ENCODE measurements around the gene CACNA1G. TPM values are rescaled to one million over a fixed set of nuclear protein-coding genes. Genes with fewer than 3 reads are reported as not detected.

CACNA1G gene
- total RNA-seq, 3 donors from 2014 or later = 0.32 to 2.6 (median 2.3) TPM

- Histone ChIP-seq H3K9me3 (no peaks in the 10 kb centered on the region), H3K27ac (peak overlapping the region in 1 of 2 donors; percentile 48), H3K4me3 (peak overlapping the region in 1 of 3 donors; percentile 76), H3K27me3 (peaks cover 3 to 28% of the 10 kb centered on the region in 2 donors), H3K36me3 (no peaks in the 10 kb centered on the region), H3K4me1 (peaks cover 0 to 9% of the 10 kb centered on the region in 2 donors)
- DNase-seq (ENCODE audit: low spot score in 2 of 2) = no peak
- intact Hi-C loops (cut with DNase I; ENCODE audit: low total_unique reads) = no loop called here
- TF ChIP-seq, protein P1, sequence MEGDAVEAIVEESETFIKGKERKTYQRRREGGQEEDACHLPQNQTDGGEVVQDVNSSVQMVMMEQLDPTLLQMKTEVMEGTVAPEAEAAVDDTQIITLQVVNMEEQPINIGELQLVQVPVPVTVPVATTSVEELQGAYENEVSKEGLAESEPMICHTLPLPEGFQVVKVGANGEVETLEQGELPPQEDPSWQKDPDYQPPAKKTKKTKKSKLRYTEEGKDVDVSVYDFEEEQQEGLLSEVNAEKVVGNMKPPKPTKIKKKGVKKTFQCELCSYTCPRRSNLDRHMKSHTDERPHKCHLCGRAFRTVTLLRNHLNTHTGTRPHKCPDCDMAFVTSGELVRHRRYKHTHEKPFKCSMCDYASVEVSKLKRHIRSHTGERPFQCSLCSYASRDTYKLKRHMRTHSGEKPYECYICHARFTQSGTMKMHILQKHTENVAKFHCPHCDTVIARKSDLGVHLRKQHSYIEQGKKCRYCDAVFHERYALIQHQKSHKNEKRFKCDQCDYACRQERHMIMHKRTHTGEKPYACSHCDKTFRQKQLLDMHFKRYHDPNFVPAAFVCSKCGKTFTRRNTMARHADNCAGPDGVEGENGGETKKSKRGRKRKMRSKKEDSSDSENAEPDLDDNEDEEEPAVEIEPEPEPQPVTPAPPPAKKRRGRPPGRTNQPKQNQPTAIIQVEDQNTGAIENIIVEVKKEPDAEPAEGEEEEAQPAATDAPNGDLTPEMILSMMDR (IDR thresholded peaks at IDR 0.05) = no peak
- TF ChIP-seq POLR2AphosphoS5 (IDR thresholded peaks at IDR 0.05) (no peak), POLR2A (IDR thresholded peaks at IDR 0.05) (no peak)
These were observed 2.0 kb upstream of the CACNA1G start for GRCh38 chr17:50558581-50558940.

- DNase-seq (ENCODE audit: low spot score in 2 of 2) = no peak
- Histone ChIP-seq H3K36me3 (no peaks in the 10 kb centered on the region), H3K9me3 (no peaks in the 10 kb centered on the region), H3K27me3 (peaks cover 3 to 28% of the 10 kb centered on the region in 2 donors), H3K4me1 (peaks cover 0 to 9% of the 10 kb centered on the region in 2 donors), H3K4me3 (peak overlapping the region; percentile 12 to 76 (median 68)), H3K27ac (peak overlapping the region in 1 of 2 donors; percentile 48)
- intact Hi-C loops (cut with DNase I; ENCODE audit: low total_unique reads) = no loop called here
- TF ChIP-seq, protein P1 (IDR thresholded peaks at IDR 0.05) = no peak
- TF ChIP-seq POLR2A (IDR thresholded peaks at IDR 0.05) = no peak
- no peak for TF ChIP-seq POLR2AphosphoS5 (IDR thresholded peaks at IDR 0.05)
These were observed 1.4 kb upstream of the CACNA1G start for GRCh38 chr17:50558941-50559614.

- peaks cover 0 to 9% of the 10 kb centered on the region in 2 donors for H3K4me1 ChIP-seq
- TF ChIP-seq POLR2AphosphoS5 (IDR thresholded peaks at IDR 0.05) (no peak), POLR2A (IDR thresholded peaks at IDR 0.05) (no peak)
- TF ChIP-seq, protein P1 (IDR thresholded peaks at IDR 0.05) = no peak
- H3K36me3 ChIP-seq = no peaks in the 10 kb centered on the region
- no peaks in the 10 kb centered on the region for H3K9me3 ChIP-seq
- H3K27me3 ChIP-seq = peaks cover 3 to 32% of the 10 kb centered on the region in 2 donors
- DNase-seq (ENCODE audit: low spot score in 2 of 2) = peak in 1 of 2 donors; percentile 73
- peak overlapping the region in 1 of 2 donors; percentile 92 for H3K27ac ChIP-seq
- peak overlapping the region; percentile 42 to 76 (median 68) for H3K4me3 ChIP-seq
- intact Hi-C loops (cut with DNase I; ENCODE audit: low total_unique reads) = no loop called here
These were observed 786 bp upstream of the CACNA1G start for GRCh38 chr17:50559674-50560184.

GRCh38 chr17:50560931-50561745 is 623 bp downstream of the CACNA1G start:
- H3K27me3 ChIP-seq = peaks cover 3 to 41% of the 10 kb centered on the region in 2 donors

More at GRCh38 chr17:50560931-50561745, 623 bp downstream of the CACNA1G start:
- Histone ChIP-seq H3K4me3 (peak overlapping the region; percentile 42 to 76 (median 68)), H3K27ac (peak overlapping the region; percentile 17 to 92), H3K4me1 (peaks cover 0 to 9% of the 10 kb centered on the region in 2 donors), H3K9me3 (no peaks in the 10 kb centered on the region), H3K36me3 (no peaks in the 10 kb centered on the region)
- no peak for DNase-seq (ENCODE audit: low spot score in 2 of 2)
- TF ChIP-seq POLR2AphosphoS5 (IDR thresholded peaks at IDR 0.05) = no peak
- TF ChIP-seq, protein P1 (IDR thresholded peaks at IDR 0.05) = no peak
- intact Hi-C loops (cut with DNase I; ENCODE audit: low total_unique reads) = no loop called here

Data from breast epithelium (tissue), 4 donors.